ENCODE results near the gene SF3B6.
"Not testable (repeated sequence)": the region's sequence is repeated elsewhere in the genome, so short reads cannot be mapped to it uniquely, and the experiment has no call there.

The SF3B6 gene

DNA sequence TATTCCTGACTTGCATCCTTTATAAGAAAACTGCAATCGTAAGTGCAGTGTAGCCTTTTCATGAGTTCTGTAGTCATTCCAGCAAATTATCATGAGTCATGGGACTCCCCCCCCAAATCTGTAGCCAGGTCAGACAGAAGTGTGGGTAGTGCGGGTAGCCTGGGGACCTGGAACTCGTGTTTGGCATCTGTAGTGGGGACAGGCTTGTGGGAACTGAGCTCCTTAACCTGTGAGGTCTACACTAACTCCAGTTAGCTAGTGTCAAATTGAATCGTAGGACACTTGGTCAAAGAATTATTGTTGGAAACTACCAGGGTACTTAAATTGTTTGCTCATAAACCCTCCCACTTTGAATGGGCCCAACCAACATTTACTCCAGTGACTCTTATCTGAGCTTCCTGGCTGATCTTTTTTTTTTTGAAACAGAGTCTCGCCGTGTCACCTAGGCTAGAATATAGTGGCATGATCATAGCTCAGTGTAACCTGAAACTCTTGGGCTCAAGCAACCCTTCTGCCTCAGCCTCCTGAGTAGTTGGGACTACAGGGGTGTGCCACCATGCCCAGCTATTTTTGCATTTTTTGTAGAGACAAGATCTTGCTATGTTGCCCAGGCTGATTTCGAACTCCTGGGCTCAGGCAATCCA is 34.7 kb upstream of the SF3B6 start:
- Histone ChIP-seq H3K4me1 (ENCODE audit: low read length) (no peaks in the 10 kb centered on the region), H3K27me3 (replicated peaks; ENCODE audit: insufficient read depth, low read length) (no peaks in the 10 kb centered on the region), H3K9me2 (replicated peaks; ENCODE audit: insufficient read depth, low read length) (no peaks in the 10 kb centered on the region), H3K4me2 (ENCODE audit: low read depth, low read length) (no peak overlapping the region), H3K36me3 (replicated peaks; ENCODE audit: insufficient read depth, low read length) (no peaks in the 10 kb centered on the region), H3K27ac (ENCODE audit: low read length) (no peak overlapping the region), H4K20me1 (ENCODE audit: insufficient read depth, low read length) (no peaks in the 10 kb centered on the region), H3F3A (ENCODE audit: insufficient read depth, low read length) (no peaks in the 10 kb centered on the region), H3K79me2 (ENCODE audit: low read length) (no peaks in the 10 kb centered on the region), H3K9ac (ENCODE audit: low read length) (no peak overlapping the region), H2AFZ (ENCODE audit: low read length) (no peak overlapping the region), H3K9me3 (replicated peaks; ENCODE audit: insufficient read depth, low read length) (no peaks in the 10 kb centered on the region), H3K4me3 (ENCODE audit: low read length) (no peak overlapping the region)
- no peak for TF ChIP-seq EZH2 (optimal IDR thresholded peaks at IDR 0.05; ENCODE audit: low read depth, low read length)
- TF ChIP-seq CTCF (IDR thresholded peaks at IDR 0.05; ENCODE audit: low read length) = no peak
- TF ChIP-seq EZH2phosphoT487 (IDR thresholded peaks at IDR 0.05; ENCODE audit: low read length) = no peak
- DNase-seq = no peak

GRCh38 chr2:24109431-24109830 is 33.3 kb upstream of the SF3B6 start:
- not testable (repeated sequence) for H3K9ac ChIP-seq (ENCODE audit: low read length); H3K4me1 ChIP-seq (ENCODE audit: low read length); H3K4me3 ChIP-seq (ENCODE audit: low read length); H3F3A ChIP-seq (ENCODE audit: insufficient read depth, low read length); H3K79me2 ChIP-seq (ENCODE audit: low read length); DNase-seq; H3K27ac ChIP-seq (ENCODE audit: low read length); H4K20me1 ChIP-seq (ENCODE audit: insufficient read depth, low read length); H2AFZ ChIP-seq (ENCODE audit: low read length); H3K36me3 ChIP-seq (replicated peaks; ENCODE audit: insufficient read depth, low read length); H3K9me2 ChIP-seq (replicated peaks; ENCODE audit: insufficient read depth, low read length); H3K27me3 ChIP-seq (replicated peaks; ENCODE audit: insufficient read depth, low read length); H3K4me2 ChIP-seq (ENCODE audit: low read depth, low read length); H3K9me3 ChIP-seq (replicated peaks; ENCODE audit: insufficient read depth, low read length)

GRCh38 chr2:24107336-24107735 is 31.2 kb upstream of the SF3B6 start:
- Histone ChIP-seq H3K9me2 (replicated peaks; ENCODE audit: insufficient read depth, low read length) (no peaks in the 10 kb centered on the region), H3K79me2 (ENCODE audit: low read length) (no peaks in the 10 kb centered on the region), H3K9me3 (replicated peaks; ENCODE audit: insufficient read depth, low read length) (no peaks in the 10 kb centered on the region), H3K27ac (ENCODE audit: low read length) (no peak overlapping the region), H4K20me1 (ENCODE audit: insufficient read depth, low read length) (no peaks in the 10 kb centered on the region), H3K9ac (ENCODE audit: low read length) (no peak overlapping the region), H3K4me3 (ENCODE audit: low read length) (no peak overlapping the region), H3K4me2 (ENCODE audit: low read depth, low read length) (no peak overlapping the region), H3K4me1 (ENCODE audit: low read length) (no peaks in the 10 kb centered on the region), H3F3A (ENCODE audit: insufficient read depth, low read length) (no peaks in the 10 kb centered on the region), H3K36me3 (replicated peaks; ENCODE audit: insufficient read depth, low read length) (no peaks in the 10 kb centered on the region), H3K27me3 (replicated peaks; ENCODE audit: insufficient read depth, low read length) (no peaks in the 10 kb centered on the region), H2AFZ (ENCODE audit: low read length) (no peak overlapping the region)
- TF ChIP-seq EZH2 (optimal IDR thresholded peaks at IDR 0.05; ENCODE audit: low read depth, low read length) (no peak), EZH2phosphoT487 (IDR thresholded peaks at IDR 0.05; ENCODE audit: low read length) (no peak), CTCF (IDR thresholded peaks at IDR 0.05; ENCODE audit: low read length) (no peak)
- no peak for DNase-seq

GRCh38 chr2:24106786-24107185 is 30.7 kb upstream of the SF3B6 start:
- no peak for DNase-seq
- H3K9me2 ChIP-seq (replicated peaks; ENCODE audit: insufficient read depth, low read length) = no peaks in the 10 kb centered on the region

More at GRCh38 chr2:24106786-24107185, 30.7 kb upstream of the SF3B6 start:
- H3K9ac ChIP-seq (ENCODE audit: low read length) = no peak overlapping the region
- H3K79me2 ChIP-seq (ENCODE audit: low read length) = no peaks in the 10 kb centered on the region
- no peak overlapping the region for H2AFZ ChIP-seq (ENCODE audit: low read length)
- no peak overlapping the region for H3K4me2 ChIP-seq (ENCODE audit: low read depth, low read length)
- H3K4me1 ChIP-seq (ENCODE audit: low read length) = no peaks in the 10 kb centered on the region
- H3K27me3 ChIP-seq (replicated peaks; ENCODE audit: insufficient read depth, low read length) = no peaks in the 10 kb centered on the region
- no peaks in the 10 kb centered on the region for H3K36me3 ChIP-seq (replicated peaks; ENCODE audit: insufficient read depth, low read length)
- H3K9me3 ChIP-seq (replicated peaks; ENCODE audit: insufficient read depth, low read length) = no peaks in the 10 kb centered on the region
- H4K20me1 ChIP-seq (ENCODE audit: insufficient read depth, low read length) = no peaks in the 10 kb centered on the region
- H3K27ac ChIP-seq (ENCODE audit: low read length) = no peak overlapping the region
- no peak overlapping the region for H3K4me3 ChIP-seq (ENCODE audit: low read length)
- H3F3A ChIP-seq (ENCODE audit: insufficient read depth, low read length) = no peaks in the 10 kb centered on the region
- TF ChIP-seq EZH2 (optimal IDR thresholded peaks at IDR 0.05; ENCODE audit: low read depth, low read length) (no peak), CTCF (IDR thresholded peaks at IDR 0.05; ENCODE audit: low read length) (no peak), EZH2phosphoT487 (IDR thresholded peaks at IDR 0.05; ENCODE audit: low read length) (no peak)

All from MM.1S (cell line).